ENCODE measurements around the gene MAP3K13. TPM values are rescaled to one million over a fixed set of nuclear protein-coding genes. Genes with fewer than 3 reads are reported as not detected.

The MAP3K13 gene
- total RNA-seq, 1 experiment from 2014 or later, result 9.1 TPM

DNA sequence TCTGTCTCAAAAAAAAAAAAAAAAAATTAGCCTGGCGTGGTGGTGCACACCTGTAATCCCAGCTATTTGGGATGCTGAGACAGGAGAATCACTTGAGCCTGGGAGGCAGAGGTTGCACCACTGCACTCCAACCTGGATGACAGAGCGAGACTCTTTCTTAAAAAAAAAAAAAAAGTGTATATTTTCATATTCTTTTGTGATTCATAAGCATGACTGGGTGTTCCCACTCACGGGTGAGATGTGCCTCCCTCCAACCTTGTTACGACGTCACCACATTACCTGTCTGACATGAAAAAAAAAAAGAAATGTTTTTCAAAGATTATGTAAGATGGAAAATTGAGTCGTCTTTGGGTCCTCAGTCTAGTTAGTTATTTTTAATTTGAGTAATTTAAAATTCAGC, 79.1 kb downstream of the MAP3K13 start (continued):
- TF ChIP-seq PREB (CRISPR knock-in tag; IDR thresholded peaks at IDR 0.05; ENCODE audit: borderline replicate concordance), result no peak
- TF ChIP-seq TEAD4 (CRISPR knock-in tag; IDR thresholded peaks at IDR 0.05), result no peak
- no peak for TF ChIP-seq PRDM15 (CRISPR knock-in tag; IDR thresholded peaks at IDR 0.05)
- TF ChIP-seq ZBTB43 (CRISPR knock-in tag; IDR thresholded peaks at IDR 0.05), result no peak
- TF ChIP-seq TCF7 (CRISPR knock-in tag; IDR thresholded peaks at IDR 0.05; ENCODE audit: low read depth), result no peak
- TF ChIP-seq SMAD3 (CRISPR knock-in tag; IDR thresholded peaks at IDR 0.05; ENCODE audit: borderline replicate concordance), result no peak
- TF ChIP-seq ZNF317 (CRISPR knock-in tag; IDR thresholded peaks at IDR 0.05; ENCODE audit: borderline replicate concordance, low read depth), result no peak
- no peak for TF ChIP-seq ZNF671 (CRISPR knock-in tag; IDR thresholded peaks at IDR 0.05)
- TF ChIP-seq, protein P1, sequence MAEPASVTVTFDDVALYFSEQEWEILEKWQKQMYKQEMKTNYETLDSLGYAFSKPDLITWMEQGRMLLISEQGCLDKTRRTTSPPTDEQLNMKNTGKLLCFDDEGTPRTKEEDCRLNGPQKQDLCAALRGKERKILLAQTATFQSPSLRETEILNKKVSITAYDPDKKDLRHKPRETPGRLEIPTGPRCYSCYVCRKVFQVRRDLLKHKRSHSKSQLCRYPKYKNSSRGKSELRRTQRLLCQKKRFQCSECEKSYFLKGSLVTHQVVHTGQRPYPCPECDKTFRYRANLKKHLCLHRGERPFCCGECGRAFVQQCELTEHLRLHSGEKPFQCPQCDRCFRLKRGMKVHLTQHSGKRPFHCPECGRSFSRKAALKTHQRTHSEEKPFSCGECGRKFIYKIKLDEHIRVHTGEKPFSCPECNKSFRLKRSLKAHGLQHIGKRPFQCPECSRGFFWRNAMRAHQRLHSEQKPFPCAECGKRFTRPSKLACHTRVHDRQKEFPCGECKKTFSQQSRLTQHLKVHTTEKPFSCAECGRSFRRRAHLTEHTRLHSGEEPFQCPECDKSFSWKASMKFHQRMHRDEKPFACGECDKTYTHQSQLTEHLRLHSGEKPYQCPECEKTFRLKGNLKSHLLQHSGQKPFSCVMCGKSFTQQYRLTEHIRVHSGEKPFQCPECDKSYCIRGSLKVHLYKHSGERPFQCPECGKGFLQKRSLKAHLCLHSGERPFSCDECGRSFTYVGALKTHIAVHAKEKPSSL (CRISPR knock-in tag; conservative IDR thresholded peaks at IDR 0.05), result no peak
- TF ChIP-seq ZNF532 (CRISPR knock-in tag; IDR thresholded peaks at IDR 0.05; ENCODE audit: borderline replicate concordance), result no peak

- Mint-ChIP-seq H3K27ac (no peak overlapping the region), H3K4me3 (no peak overlapping the region), H3K36me3 (no peaks in the 10 kb centered on the region), H3K4me1 (no peaks in the 10 kb centered on the region), H3K9me3 (no peaks in the 10 kb centered on the region), H3K27me3 (ENCODE audit: low read depth) (no peaks in the 10 kb centered on the region)
- ChIA-PET POLR2A (no interaction called here), CTCF (no interaction called here)
- DNase-seq (ENCODE audit: low spot score) (no peak), ATAC-seq (no peak)
- TF ChIP-seq NFE2L1 (CRISPR knock-in tag; IDR thresholded peaks at IDR 0.05) (no peak), NR3C1 (CRISPR knock-in tag; conservative IDR thresholded peaks at IDR 0.05; ENCODE audit: low read depth) (no peak), PRRX2 (CRISPR knock-in tag; IDR thresholded peaks at IDR 0.05) (no peak)
Observed at GRCh38 chr3:185444329-185444728, 81.4 kb downstream of the MAP3K13 start.

Data from WTC11 (cell line).